Dedifferentiated amniotic fluid mesenchymal stem cell (primary cell): ENCODE results near the gene TTC27.

Source experiments
- DNase-seq: peaks from one replicate; pipeline ENCODE4 v3.0.0-alpha.2; 2016; ENCODE audit errors: extremely low spot score

The TTC27 gene

GRCh38 chr2:32668254-32668653 lies 40.4 kb downstream of the TTC27 start:
- DNase-seq, result no peak

GRCh38 chr2:32671885-32672533 lies 44.2 kb downstream of the TTC27 start:
- no peak for DNase-seq

GRCh38 chr2:32678825-32679224 lies 51.0 kb downstream of the TTC27 start:
- DNase-seq, result peak; percentile 64

GRCh38 chr2:32680942-32681341 lies 53.1 kb downstream of the TTC27 start:
- no peak for DNase-seq

- DNase-seq, result no peak
These were observed 55.8 kb downstream of the TTC27 start for GRCh38 chr2:32683520-32684086.

GRCh38 chr2:32688541-32688940 lies 60.7 kb downstream of the TTC27 start:
- DNase-seq, result no peak

GRCh38 chr2:32691678-32692077 lies 63.8 kb downstream of the TTC27 start:
- no peak for DNase-seq

GRCh38 chr2:32696439-32696838 lies 68.6 kb downstream of the TTC27 start:
- DNase-seq, result no peak

- DNase-seq, result peak; percentile 74
These were observed 69.3 kb downstream of the TTC27 start for GRCh38 chr2:32697156-32697555.

GRCh38 chr2:32699151-32699550 lies 71.3 kb downstream of the TTC27 start:
- DNase-seq, result no peak

GRCh38 chr2:32701806-32702205 lies 74.0 kb downstream of the TTC27 start:
- DNase-seq, result no peak

GRCh38 chr2:32702303-32703064 lies 74.6 kb downstream of the TTC27 start:
- no peak for DNase-seq

- DNase-seq, result no peak
These were observed 79.1 kb downstream of the TTC27 start for GRCh38 chr2:32706815-32707579.

- peak; percentile 79 for DNase-seq
These were observed 83.4 kb downstream of the TTC27 start for GRCh38 chr2:32711219-32711618.

GRCh38 chr2:32711908-32712501 lies 84.2 kb downstream of the TTC27 start:
- no peak for DNase-seq

- no peak for DNase-seq
These were observed 85.0 kb downstream of the TTC27 start for GRCh38 chr2:32712870-32713269.

GRCh38 chr2:32714521-32714920 lies 86.7 kb downstream of the TTC27 start:
- DNase-seq, result no peak

- DNase-seq, result no peak
These were observed 87.6 kb downstream of the TTC27 start for GRCh38 chr2:32715391-32715841.

- peak; percentile 32 for DNase-seq
These were observed 88.1 kb downstream of the TTC27 start for GRCh38 chr2:32715981-32716380.

- no peak for DNase-seq
These were observed 88.7 kb downstream of the TTC27 start for GRCh38 chr2:32716598-32716997.

GRCh38 chr2:32718752-32719151 lies 90.9 kb downstream of the TTC27 start:
- DNase-seq, result no peak

GRCh38 chr2:32719430-32719829 lies 91.6 kb downstream of the TTC27 start:
- DNase-seq, result no peak
